ENCODE results near the gene PIP5KL1.

PIP5KL1 gene

DNA sequence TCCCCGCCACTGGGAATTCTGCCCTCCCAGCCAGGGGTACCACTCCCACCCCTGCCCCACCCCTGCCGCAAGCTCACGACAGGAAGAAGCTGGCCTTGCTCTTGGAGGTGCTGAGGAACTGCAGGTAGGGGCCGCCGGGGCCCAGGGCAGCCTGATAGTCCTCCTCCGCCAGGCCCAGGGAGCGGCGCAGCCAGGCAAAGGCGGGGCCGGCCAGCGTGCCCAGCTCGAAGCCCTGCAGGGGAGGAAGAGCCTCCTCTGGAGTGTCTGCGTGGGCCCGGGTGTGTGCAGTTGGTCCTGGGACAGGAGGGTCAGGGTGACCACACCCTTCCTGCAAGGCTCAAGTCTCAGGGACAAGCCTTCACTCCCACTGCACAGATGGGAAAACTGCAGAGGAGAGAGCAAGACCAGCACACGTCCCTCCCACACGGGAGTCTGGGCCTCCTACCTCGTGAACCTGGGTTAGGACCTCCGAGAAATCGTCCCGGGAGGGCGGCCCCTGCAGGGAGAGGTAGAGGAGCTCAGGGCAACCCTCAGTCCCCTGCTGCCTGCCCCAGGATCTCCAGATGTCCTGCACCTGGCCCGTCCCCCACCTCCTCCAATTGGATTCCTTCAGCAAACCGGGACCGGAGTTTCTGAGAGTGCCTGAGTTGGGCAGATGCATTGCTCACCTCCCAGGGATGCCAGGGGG, 2.4 kb downstream of the PIP5KL1 start:
- peak; percentile 49 for DNase-seq

DNA sequence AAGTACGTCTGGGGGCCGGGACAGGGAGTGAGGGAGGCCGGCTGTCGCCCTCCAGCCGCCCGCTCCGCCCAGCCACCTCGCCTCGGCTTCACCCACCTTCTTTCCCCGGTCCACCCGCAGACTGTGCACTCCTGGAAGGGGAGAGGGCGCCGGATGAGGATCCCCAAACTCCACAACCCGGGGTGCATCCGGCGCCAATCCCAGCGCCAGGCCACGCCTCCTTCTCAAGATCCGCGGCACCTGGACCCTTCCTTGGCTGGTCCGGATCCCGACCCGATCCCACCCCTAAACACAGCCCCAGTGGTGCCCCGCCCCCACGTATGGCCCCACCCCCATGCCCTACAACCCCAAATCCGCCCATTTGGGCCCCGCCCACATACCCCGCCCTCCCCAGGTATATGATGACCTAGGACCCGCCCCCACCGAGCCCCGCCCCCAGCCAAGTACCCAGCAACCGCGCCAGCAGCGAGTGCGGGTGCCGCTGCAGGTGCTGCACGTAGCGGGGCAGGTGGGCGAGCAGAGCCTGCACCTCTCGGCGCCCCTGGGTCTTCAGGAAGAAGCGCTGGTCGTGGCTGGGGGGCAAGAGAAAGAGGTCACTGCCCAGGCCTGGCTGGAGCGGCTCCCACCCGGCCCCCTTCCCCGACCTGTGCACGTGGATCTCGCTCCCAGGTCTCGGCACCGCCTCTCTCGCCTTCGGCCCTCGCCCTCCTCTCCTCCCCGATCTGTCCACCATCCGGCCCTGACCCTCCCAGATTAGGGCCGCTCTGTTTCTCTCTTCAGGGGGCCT, 3.2 kb downstream of the PIP5KL1 start:
- DNase-seq: peak; percentile 61

DNA sequence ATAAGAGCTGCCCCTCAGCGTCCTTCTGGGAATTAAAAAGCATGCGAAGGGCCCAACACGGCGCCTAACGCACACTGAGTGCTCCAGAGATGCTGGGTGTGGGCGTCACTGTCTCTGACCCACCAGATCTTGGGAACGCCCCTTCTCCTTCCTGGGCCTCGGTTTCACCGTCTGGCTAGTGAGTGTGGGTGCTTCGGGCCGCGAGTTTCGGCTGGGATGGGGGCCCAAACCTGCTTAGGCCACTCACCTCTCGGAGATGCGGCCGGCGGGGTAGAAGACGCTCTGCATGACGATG, 3.7 kb downstream of the PIP5KL1 start:
- DNase-seq: no peak

- DNase-seq: no peak
Observed at GRCh38 chr9:127925959-127926905, 4.3 kb downstream of the PIP5KL1 start.

DNA sequence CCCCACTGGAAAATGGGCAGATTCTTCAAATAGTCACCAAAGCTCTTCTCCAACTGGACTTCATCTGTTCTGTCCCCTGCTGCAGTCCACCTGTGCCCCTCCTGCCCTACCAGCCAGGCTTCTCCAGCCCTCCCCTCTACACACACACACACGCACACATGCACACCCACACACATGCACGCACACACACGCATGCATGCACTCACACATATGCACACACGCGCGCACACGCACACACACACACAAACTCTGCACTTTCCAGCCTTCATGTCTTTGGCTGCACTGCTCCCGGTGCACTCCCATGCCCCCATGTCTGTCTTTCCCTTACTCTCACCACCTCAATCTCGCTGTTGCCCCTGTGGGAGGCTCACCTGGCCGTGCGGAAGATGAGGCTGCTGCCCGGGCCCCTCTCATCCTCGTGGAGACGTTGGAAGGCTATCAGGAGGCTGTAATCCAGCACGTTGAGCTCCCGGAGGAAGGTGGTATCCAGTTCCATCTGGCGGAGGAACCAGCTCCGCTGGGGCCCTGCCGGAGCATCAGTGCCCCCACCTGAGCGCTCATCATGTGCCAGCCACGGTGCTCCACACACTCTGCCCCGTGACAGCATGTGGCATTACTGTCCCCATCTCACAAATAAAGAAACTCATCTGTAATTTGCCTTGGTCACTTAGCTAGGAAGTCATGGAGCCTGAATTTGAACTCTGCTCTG, 5.7 kb downstream of the PIP5KL1 start:
- DNase-seq: no peak

DNA sequence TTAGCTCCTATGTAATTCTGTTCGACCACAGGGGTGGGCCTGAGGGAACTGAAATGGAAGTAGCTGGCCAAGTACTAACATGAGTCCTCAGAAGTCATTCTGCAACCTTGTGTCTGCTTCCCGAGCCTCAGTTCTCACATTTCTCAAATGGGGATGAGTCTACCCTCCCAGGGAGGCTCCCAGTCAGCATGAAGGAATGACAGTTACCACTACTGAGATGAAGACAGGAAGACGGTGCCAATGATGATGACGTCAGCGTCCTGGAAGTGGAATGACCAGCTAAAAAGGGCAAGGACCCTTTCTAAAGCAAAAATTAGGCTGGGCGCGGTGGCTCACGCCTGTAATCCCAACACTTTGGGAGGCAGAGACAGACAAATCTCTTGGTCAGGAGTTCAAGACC, 6.8 kb downstream of the PIP5KL1 start:
- DNase-seq: no peak

- no peak for DNase-seq
Observed at GRCh38 chr9:127923046-127923445, 7.5 kb downstream of the PIP5KL1 start.

- peak; percentile 10 for DNase-seq
Observed at GRCh38 chr9:127921557-127922120, 8.9 kb downstream of the PIP5KL1 start.

- DNase-seq: no peak
Observed at GRCh38 chr9:127920794-127921193, 9.8 kb downstream of the PIP5KL1 start.

DNA sequence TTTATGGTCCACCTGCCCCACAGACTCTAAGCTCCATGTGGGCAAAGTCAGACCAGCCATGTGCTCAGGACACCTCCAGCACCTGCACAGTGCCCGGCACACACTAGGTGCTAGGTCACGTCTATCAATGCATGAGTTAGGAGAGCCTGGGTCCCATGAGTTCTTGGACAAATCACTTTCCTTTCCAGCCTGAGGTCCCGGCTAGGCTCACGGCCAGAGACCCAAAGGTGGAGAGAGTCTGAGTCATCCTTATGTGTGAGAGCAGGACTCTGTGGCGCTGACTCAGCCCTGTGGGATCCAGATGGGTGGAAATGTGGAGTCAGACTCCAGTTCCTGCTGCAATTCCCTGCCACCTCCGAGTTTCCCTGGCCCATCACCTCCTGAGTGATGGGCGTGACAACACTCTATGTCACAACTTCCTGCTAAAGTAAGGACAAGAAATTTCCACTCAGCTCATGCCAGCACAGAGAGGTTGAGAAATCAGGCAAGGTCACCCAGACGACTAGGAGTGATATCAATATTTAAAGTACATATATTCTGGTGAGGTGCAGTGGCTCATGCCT, 11.2 kb downstream of the PIP5KL1 start:
- DNase-seq: no peak

DNA sequence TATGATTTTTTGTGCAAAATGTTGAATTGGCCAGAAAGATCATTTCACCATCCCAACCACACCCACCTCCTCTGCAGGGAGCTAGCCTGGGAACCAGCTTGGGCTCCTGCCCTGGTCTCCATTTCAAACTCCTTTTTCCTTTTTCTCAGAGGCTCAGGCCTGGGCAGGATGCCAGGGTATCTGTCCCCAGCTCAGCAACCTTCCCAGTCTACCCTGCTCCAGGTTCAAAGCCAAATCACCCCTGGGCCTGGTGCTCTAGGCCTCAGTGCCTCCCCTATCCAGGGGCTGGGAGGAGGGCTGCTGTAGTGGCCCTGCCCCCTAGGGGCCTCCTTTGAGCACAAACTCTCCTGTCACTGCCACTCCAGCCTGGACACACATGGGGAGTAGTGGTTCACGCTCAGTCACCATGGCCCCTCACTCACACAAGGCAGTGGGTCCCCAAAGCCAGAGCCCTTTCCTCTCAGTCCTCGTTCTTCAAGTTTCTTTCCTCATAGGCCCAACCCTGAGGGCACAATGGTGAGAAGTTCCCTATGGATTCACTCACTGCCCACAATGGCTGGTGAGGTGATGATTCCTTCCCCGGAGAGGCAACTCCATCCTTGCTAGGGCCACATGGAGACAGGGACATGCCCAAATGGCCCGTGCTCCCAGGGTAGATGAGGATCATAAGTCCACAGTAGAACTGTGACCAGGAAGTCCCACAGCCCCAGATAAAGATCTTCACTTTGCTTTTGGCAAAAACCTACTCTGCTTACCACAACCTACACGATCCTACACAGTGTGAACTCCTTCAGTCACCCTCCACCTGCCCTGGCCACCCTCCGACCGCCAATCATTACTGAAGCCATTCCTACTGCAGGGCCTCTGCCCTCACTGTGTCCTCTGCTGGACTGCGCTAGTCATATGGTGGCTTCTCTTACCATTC, 12.1 kb downstream of the PIP5KL1 start:
- DNase-seq: no peak

DNA sequence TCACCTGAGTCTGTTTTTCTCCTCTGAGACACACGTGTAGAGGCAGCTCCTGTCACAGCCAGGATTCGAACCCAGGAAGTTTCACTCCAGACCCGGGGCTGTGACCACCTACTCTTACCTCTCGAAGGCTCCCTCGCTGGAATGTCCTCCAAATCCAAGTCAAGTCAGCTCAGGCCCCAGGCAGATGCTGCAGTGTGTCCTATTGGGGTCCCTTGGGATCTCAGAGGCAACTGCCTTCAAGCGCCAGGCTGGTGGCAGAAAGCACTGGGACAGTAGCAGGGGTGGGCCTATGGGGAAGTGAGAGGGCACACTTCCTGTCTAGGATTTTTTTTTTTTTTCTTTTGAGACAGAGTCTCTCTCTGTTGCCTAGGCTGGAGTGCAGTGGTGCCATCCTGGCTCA, 13.0 kb downstream of the PIP5KL1 start:
- no peak for DNase-seq

DNA sequence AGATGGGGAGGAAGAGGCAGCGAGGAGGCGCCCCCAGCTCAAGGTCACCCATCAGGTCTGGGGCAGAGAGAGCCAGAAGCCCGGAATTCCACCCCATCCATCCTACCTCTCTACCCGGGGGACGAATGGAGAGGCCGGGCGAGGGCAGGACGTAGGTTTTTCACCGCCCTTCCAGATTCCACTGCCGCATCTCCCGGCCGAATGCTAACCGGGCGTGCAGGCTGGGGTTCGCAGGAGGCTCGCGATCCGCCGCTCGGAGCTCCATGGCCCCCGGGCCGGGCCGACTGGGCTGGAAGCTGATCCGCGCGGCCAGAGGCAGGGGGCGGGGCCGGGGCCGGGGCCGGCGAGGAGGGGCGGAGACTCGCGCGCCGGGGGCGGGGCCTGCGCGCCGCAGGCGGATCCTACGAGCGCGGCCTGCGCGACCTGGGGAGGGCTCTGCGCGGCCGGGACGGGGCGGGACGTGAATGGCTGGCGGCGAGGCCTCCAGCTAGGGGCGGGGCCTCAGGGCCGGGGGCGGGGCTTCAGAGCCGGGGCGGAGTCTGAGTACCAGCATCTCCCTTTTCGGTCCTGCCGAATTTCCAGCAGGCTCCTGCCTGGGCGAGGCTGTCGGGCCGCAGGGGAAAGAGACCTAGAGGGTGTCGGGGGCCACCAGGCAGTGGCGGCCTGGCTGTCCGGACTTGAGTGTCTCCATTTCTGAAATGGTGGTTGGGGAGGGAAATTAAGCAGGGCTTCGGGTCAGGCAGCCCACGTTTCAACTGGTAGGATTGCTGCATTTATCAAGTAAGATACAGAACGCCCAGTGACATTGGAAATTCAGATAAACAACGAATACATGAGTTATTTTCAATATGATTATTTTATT, 13.6 kb downstream of the PIP5KL1 start, which contains the start of gene ST6GALNAC4:
TSS of gene ST6GALNAC4 (minus strand) at position 322 of the 862 bp plus-strand sequence. CDS start 622 bp downstream, outside the sequence.
- DNase-seq: peak; percentile 70

- DNase-seq: no peak
Observed at GRCh38 chr9:127915801-127916719, 14.5 kb downstream of the PIP5KL1 start.

DNA sequence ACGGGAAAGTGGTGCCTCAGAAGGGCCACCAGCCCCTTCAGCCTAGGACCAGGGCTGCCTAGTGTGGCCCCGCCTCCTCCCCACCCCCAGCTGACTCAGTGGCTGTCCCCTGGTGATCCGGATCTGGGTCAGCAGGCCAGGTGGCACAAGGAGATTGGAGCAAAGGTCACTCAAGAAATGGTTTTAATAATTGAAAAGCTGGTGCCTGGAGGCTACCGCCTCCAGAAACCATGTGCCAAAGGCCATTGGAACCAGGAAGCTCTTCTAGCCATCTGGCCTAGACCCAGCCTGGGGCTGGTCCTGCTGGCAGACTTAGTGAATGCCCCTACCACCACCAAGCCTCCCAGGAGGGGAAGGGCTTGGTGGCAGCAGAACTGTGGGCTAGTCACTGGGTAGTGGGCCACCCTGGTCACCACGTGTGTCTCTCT, 15.2 kb downstream of the PIP5KL1 start:
- no peak for DNase-seq

- DNase-seq: no peak
Observed at GRCh38 chr9:127913682-127914081, 16.9 kb downstream of the PIP5KL1 start.

DNA sequence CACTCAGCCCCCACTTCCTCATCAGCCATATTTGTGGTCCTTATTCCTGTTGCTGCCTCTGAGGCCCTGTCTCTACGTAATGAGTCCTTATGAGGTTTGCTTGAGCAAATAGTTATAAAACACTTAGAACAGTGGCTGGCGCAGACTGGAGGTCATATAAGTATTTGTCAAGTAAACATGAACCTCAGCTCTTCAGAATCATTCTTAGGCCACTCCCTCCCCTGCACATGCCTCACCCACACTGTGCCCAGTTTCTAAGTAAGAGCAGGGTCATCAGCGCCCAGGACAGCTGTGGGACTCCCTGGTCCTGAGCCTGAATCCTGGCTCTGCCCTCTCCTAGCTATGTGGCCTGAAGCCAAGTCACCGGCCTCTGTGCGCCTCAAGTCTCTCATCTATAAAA, 17.7 kb downstream of the PIP5KL1 start:
- no peak for DNase-seq

DNA sequence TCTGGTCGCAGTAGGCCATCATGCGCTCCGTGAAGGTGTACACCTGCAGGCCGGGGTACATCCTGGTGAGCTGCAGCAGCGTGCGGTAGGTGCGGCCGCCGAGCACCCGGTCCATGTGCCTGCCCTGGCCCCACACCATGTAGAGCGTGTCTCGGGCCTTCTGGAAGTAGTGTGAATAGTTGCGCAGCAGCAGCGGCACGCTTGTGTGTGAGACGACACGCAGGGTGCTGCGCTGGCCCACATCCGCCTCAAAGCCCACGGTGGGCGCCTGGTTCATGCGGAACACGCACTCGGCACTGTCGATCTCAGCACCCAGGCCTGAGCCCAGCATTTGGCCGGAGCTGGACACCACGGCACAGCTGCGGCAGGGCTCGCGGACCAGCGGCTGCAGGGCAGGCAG, 18.3 kb downstream of the PIP5KL1 start:
- no peak for DNase-seq
